Measurements from ENCODE around the gene GAL3ST1.

The GAL3ST1 gene

GRCh38 chr22:30605449-30606110 lies 31.1 kb upstream of the GAL3ST1 start:
- no peak overlapping the region; the same call in 1 of the 2 replicates for H3K4me3 ChIP-seq (ENCODE audit: low read depth, low read length)
- DNase-seq (ENCODE audit: low read depth), result peak; percentile 33
- TF ChIP-seq CTCF (IDR thresholded peaks at IDR 0.05; ENCODE audit: low read depth, low read length, missing control alignments), result peak; percentile 82

GRCh38 chr22:30604723-30605122 lies 30.3 kb upstream of the GAL3ST1 start:
- no peak for DNase-seq (ENCODE audit: low read depth)
- no peak for TF ChIP-seq CTCF (IDR thresholded peaks at IDR 0.05; ENCODE audit: low read depth, low read length, missing control alignments)
- no peak overlapping the region for H3K4me3 ChIP-seq (ENCODE audit: low read depth, low read length)

- H3K4me3 ChIP-seq (ENCODE audit: low read depth, low read length), result no peak overlapping the region
- DNase-seq (ENCODE audit: low read depth), result no peak
- no peak for TF ChIP-seq CTCF (IDR thresholded peaks at IDR 0.05; ENCODE audit: low read depth, low read length, missing control alignments)
Observed at GRCh38 chr22:30603801-30604200, 29.3 kb upstream of the GAL3ST1 start.

GRCh38 chr22:30602049-30602448 lies 27.6 kb upstream of the GAL3ST1 start:
- DNase-seq (ENCODE audit: low read depth), result no peak
- H3K4me3 ChIP-seq (ENCODE audit: low read depth, low read length), result no peak overlapping the region
- TF ChIP-seq CTCF (IDR thresholded peaks at IDR 0.05; ENCODE audit: low read depth, low read length, missing control alignments), result peak; percentile 49

- DNase-seq (ENCODE audit: low read depth), result no peak
- TF ChIP-seq CTCF (IDR thresholded peaks at IDR 0.05; ENCODE audit: low read depth, low read length, missing control alignments), result no peak
- H3K4me3 ChIP-seq (ENCODE audit: low read depth, low read length), result no peak overlapping the region
Observed at GRCh38 chr22:30601464-30601863, 27.0 kb upstream of the GAL3ST1 start.

- DNase-seq (ENCODE audit: low read depth), result no peak
- no peak for TF ChIP-seq CTCF (IDR thresholded peaks at IDR 0.05; ENCODE audit: low read depth, low read length, missing control alignments)
- no peak overlapping the region for H3K4me3 ChIP-seq (ENCODE audit: low read depth, low read length)
Observed at GRCh38 chr22:30600921-30601320, 26.5 kb upstream of the GAL3ST1 start.

- no peak for DNase-seq (ENCODE audit: low read depth)
- H3K4me3 ChIP-seq (ENCODE audit: low read depth, low read length), result no peak overlapping the region
- TF ChIP-seq CTCF (IDR thresholded peaks at IDR 0.05; ENCODE audit: low read depth, low read length, missing control alignments), result no peak
Observed at GRCh38 chr22:30598986-30599385, 24.5 kb upstream of the GAL3ST1 start.

All from GM12864 (cell line).